Esophagus squamous epithelium (tissue), 5 donors: ENCODE results near the gene TOP2A. TPM values are rescaled to one million over a fixed set of nuclear protein-coding genes. Genes with fewer than 3 reads are reported as not detected.

Experiments used
- DNase-seq: peaks from one replicate; lab custom pipeline; 2025; lab: John Stamatoyannopoulos, UW
- H3K27ac ChIP-seq, 4 donors: fragments of 200-600 bp; sonication (generic); one replicate each; pipeline ENCODE4 v1.5.1; 2016 to 2019; ENCODE audit warnings: mild to moderate bottlenecking in 1 of 4
- H3K27me3 ChIP-seq, 4 donors: fragments of 200-600 bp; sonication (generic); 1 replicate in 3 of 4; 2 replicates in 1 of 4; pipeline versions ENCODE4 v1.5.1 to v1.6.0; 2017 to 2021; ENCODE audit warnings: antibody characterized with exemption in 1 of 4
- H3K36me3 ChIP-seq, 3 donors: fragments of 200-600 bp; sonication (generic); one replicate each; pipeline ENCODE4 v1.5.1; 2016 to 2019
- H3K4me1 ChIP-seq, 3 donors: fragments of 200-600 bp; sonication (generic); one replicate each; pipeline ENCODE4 v1.5.1; 2017 to 2019
- H3K4me3 ChIP-seq, 4 donors: fragments of 200-600 bp; sonication (generic); 1 replicate in 3 of 4; 2 replicates in 1 of 4; pipeline ENCODE4 v1.5.1; 2016 to 2019; ENCODE audit warnings: mild to moderate bottlenecking in 2 of 4, moderate library complexity in 1 of 4
- H3K9me3 ChIP-seq, 3 donors: fragments of 200-600 bp; sonication (generic); one replicate each; pipeline ENCODE4 v1.5.1; 2016 to 2019
- CTCF ChIP-seq, 6 experiments: fragments of 450-650 bp in 4 of 6; fragments of 200-600 bp in 2 of 6; sonication (generic) in 2 of 6; IDR thresholded peaks; one replicate each; pipeline ENCODE4 v1.5.1; 2016 to 2019; ENCODE audit warnings: antibody characterized with exemption in 6 of 6, mild to moderate bottlenecking in 4 of 6, moderate library complexity in 4 of 6
- POLR2A ChIP-seq, 4 donors: fragments of 450-650 bp; IDR thresholded peaks; one replicate each; pipeline ENCODE4 v1.6.1; 2017; ENCODE audit warnings: antibody characterized with exemption in 4 of 4, mild to moderate bottlenecking in 4 of 4, moderate library complexity in 3 of 4
- WGBS, 2 donors: methylation state at CpG; one replicate each; pipeline ENCODE4 v1.1.5; 2018; 5-methylcytosine and 5-hydroxymethylcytosine counted together
- intact Hi-C: fragments of 100-400 bp; cut with DNase I; formaldehyde crosslinking; loops from one replicate; pipeline ENCODE4 v1.15.0; 2022
- total RNA-seq, 4 donors: library from RNA; depleted of rRNA; stranded (reverse); fragments of >200 nt; gene quantifications; one replicate each; pipeline ENCODE4 v1.1.0, GENCODE V29; 2016
- donor health status: DM: yes; HTN: yes; CAD: no.

Gene TOP2A
- total RNA-seq, 4 donors from 2014 or later = 24.9 to 87.1 (median 50.6) TPM

DNA sequence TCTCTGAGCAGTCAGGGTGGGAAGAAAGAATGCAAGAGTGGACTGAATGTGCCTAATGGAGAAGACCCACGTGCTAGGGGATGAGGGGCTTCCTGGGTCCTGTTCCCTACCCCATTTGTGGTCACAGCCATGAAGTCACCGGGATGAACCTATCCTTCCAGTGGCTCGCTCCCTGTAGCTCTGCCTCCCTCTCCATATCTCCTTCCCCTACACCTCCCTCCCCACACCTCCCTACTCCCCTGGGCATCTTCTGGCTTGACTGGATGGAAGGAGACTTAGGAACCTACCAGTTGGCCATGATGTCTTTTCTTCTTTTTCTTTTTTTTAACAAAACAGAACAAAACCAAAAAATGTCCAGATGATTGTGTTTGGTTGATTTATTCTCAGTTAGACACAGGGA is 39.7 kb upstream of the TOP2A start:
- H3K4me1 ChIP-seq = peaks cover 3 to 95% (median 59%) of the 10 kb centered on the region in 3 donors
- TF ChIP-seq CTCF (IDR thresholded peaks at IDR 0.05) (no peak), POLR2A (IDR thresholded peaks at IDR 0.05) (no peak)
- H3K9me3 ChIP-seq = no peaks in the 10 kb centered on the region
- peak overlapping the region in 3 of 4 donors; percentile 49 to 64 (median 50) for H3K27ac ChIP-seq
- peaks cover 9 to 61% (median 10%) of the 10 kb centered on the region in 3 donors for H3K36me3 ChIP-seq
- 76 to 77% methylated on average over 3 of the region's 3 CpGs for WGBS, 2 donors
- no peak overlapping the region for H3K4me3 ChIP-seq
- no peaks in the 10 kb centered on the region for H3K27me3 ChIP-seq
- intact Hi-C loops = no loop called here
- no peak for DNase-seq

- Histone ChIP-seq H3K4me1 (peaks cover 5 to 95% (median 59%) of the 10 kb centered on the region in 3 donors), H3K27ac (peak overlapping the region in 3 of 4 donors; percentile 49 to 64 (median 50)), H3K36me3 (peaks cover 9 to 67% (median 10%) of the 10 kb centered on the region in 3 donors), H3K4me3 (no peak overlapping the region), H3K27me3 (no peaks in the 10 kb centered on the region), H3K9me3 (no peaks in the 10 kb centered on the region)
- TF ChIP-seq POLR2A (IDR thresholded peaks at IDR 0.05) (no peak), CTCF (IDR thresholded peaks at IDR 0.05) (no peak)
- 70 to 73% methylated on average over 1 to 6 of the region's 16 CpGs for WGBS, 2 donors
- intact Hi-C loops = no loop called here
- no peak for DNase-seq
These were observed 38.8 kb upstream of the TOP2A start for GRCh38 chr17:40456396-40456951.

- Histone ChIP-seq H3K36me3 (peaks cover 9 to 67% (median 10%) of the 10 kb centered on the region in 3 donors), H3K27ac (peak overlapping the region in 2 of 4 donors; percentile 25 to 49), H3K27me3 (no peaks in the 10 kb centered on the region), H3K9me3 (no peaks in the 10 kb centered on the region), H3K4me1 (peaks cover 13 to 95% (median 64%) of the 10 kb centered on the region in 3 donors), H3K4me3 (no peak overlapping the region)
- TF ChIP-seq POLR2A (IDR thresholded peaks at IDR 0.05) (no peak), CTCF (IDR thresholded peaks at IDR 0.05) (no peak)
- no peak for DNase-seq
- intact Hi-C loops = no loop called here
- 67% methylated on average over 2 of the region's 2 CpGs; no CpG with 5 or more reads in 1 of the 2 donors for WGBS, 2 donors
These were observed 36.9 kb upstream of the TOP2A start for GRCh38 chr17:40454613-40454995.

DNA sequence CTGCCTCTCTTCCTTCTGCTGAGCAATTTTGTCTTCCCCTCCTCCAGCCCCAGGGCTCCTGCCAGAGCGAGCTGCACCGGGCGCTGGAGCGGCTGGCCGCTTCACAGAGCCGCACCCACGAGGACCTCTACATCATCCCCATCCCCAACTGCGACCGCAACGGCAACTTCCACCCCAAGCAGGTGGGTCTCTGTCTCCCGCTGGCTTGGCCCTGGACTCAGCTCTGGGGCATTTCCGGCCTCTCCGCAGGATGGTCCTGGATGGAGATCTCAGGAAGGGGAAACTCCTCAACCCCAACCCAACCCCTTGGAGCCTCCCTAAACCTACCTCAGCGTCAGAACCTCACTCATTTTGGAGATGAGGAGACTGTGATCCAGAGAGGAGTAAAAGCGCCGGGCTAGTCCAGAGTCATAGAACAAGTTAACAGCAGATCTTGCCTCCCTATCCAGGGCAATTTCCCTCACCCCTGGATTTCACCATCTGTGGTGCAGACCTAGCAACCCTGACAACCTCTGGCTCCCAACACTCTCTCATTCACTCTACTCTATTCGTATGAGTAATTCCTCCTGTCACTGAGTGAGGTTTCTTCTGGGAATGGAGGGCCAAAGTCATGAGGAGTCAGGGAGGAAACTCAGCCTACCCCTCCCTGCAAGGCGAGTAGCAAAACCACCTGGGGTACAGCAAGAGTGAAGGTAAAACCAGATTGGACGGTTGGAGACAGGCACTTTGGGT is 36.4 kb upstream of the TOP2A start:
- no peaks in the 10 kb centered on the region for H3K27me3 ChIP-seq
- H3K9me3 ChIP-seq = no peaks in the 10 kb centered on the region
- H3K27ac ChIP-seq = peak overlapping the region; percentile 7 to 94 (median 37)
- TF ChIP-seq CTCF (IDR thresholded peaks at IDR 0.05) = no peak
- no peak for TF ChIP-seq POLR2A (IDR thresholded peaks at IDR 0.05)
- peaks cover 16 to 95% (median 70%) of the 10 kb centered on the region in 3 donors for H3K4me1 ChIP-seq
- intact Hi-C loops = no loop called here
- no peak overlapping the region for H3K4me3 ChIP-seq
- WGBS, 2 donors = 80 to 81% methylated on average over 10 to 16 of the region's 19 CpGs
- H3K36me3 ChIP-seq = peaks cover 9 to 67% (median 10%) of the 10 kb centered on the region in 3 donors
- no peak for DNase-seq

- 75 to 76% methylated on average over 14 of the region's 15 CpGs for WGBS, 2 donors
- Histone ChIP-seq H3K9me3 (no peaks in the 10 kb centered on the region), H3K27me3 (no peaks in the 10 kb centered on the region), H3K27ac (peak overlapping the region; percentile 15 to 97 (median 86)), H3K36me3 (peaks cover 9 to 62% (median 10%) of the 10 kb centered on the region in 3 donors), H3K4me3 (no peak overlapping the region), H3K4me1 (peaks cover 27 to 95% (median 71%) of the 10 kb centered on the region in 3 donors)
- TF ChIP-seq CTCF (IDR thresholded peaks at IDR 0.05) (no peak), POLR2A (IDR thresholded peaks at IDR 0.05) (no peak)
- DNase-seq = no peak
- intact Hi-C loops = no loop called here
These were observed 35.3 kb upstream of the TOP2A start for GRCh38 chr17:40452921-40453378.
